Osteoblast (primary cell): ENCODE data around the gene AHDC1. TPM values are rescaled to one million over a fixed set of nuclear protein-coding genes. Genes with fewer than 3 reads are reported as not detected.

Source experiments
- DNase-seq: peaks from one replicate; pipeline ENCODE4 v3.0.0; 2011; ENCODE audit warnings: low spot score, mixed read lengths; ENCODE audit not compliant: insufficient read length; ENCODE audit errors: missing footprints
- H2AFZ ChIP-seq: 2 replicates; pipeline ENCODE4 v1.6.0; 2011; ENCODE audit warnings: mild to moderate bottlenecking, low read length
- H3K27ac ChIP-seq: 2 replicates; pipeline ENCODE4 v1.5.1; 2011; ENCODE audit warnings: mild to moderate bottlenecking, low read depth, low read length, moderate library complexity
- H3K27me3 ChIP-seq: 2 replicates; pipeline ENCODE4 v1.6.0; 2012; ENCODE audit warnings: mild to moderate bottlenecking, control low read depth, inconsistent platforms, low read length, moderate library complexity; ENCODE audit not compliant: insufficient read depth
- H3K36me3 ChIP-seq: 2 replicates; pipeline ENCODE4 v1.5.1; 2011; ENCODE audit warnings: mild to moderate bottlenecking, low read length, control low read depth, moderate library complexity; ENCODE audit not compliant: insufficient read depth
- H3K4me1 ChIP-seq: 2 replicates; pipeline ENCODE4 v1.5.1; 2011; ENCODE audit warnings: mild to moderate bottlenecking, low read length, control low read depth, moderate library complexity; ENCODE audit not compliant: insufficient read depth
- H3K4me2 ChIP-seq: 2 replicates; pipeline ENCODE4 v1.6.0; 2011; ENCODE audit warnings: mild to moderate bottlenecking, low read length; ENCODE audit not compliant: insufficient read depth
- H3K4me3 ChIP-seq: fragments of 200-600 bp; sonication (generic); 3 replicates; pipeline ENCODE4 v1.5.1; 2012; ENCODE audit warnings: mild to moderate bottlenecking, low read length, inconsistent platforms; ENCODE audit not compliant: insufficient read depth
- H3K79me2 ChIP-seq: 2 replicates; pipeline ENCODE4 v1.6.0; 2012; ENCODE audit warnings: mild to moderate bottlenecking, low read length, control low read depth, inconsistent platforms; ENCODE audit not compliant: insufficient read depth
- H3K9me3 ChIP-seq: 2 replicates; pipeline ENCODE4 v1.5.1; 2011; ENCODE audit warnings: low read depth, low read length, control low read depth
- H4K20me1 ChIP-seq: 2 replicates; pipeline ENCODE4 v1.6.0; 2012; ENCODE audit warnings: mild to moderate bottlenecking, low read length, control low read depth; ENCODE audit not compliant: insufficient read depth
- total RNA-seq: library from RNA; depleted of rRNA; stranded (reverse); fragments of >200 nt; gene quantifications from 2 replicates; pipeline ENCODE4 v1.2.3, GENCODE V29; 2012
- TF ChIP-seq, protein P1 (sequence below): IDR thresholded peaks from 2 replicates; pipeline ENCODE4 v1.5.1; 2011; ENCODE audit warnings: mild to moderate bottlenecking, low read depth, low read length, moderate library complexity; ENCODE audit errors: extremely low read depth

Gene AHDC1
- total RNA-seq, 1 donor, result 11.2 TPM

DNA sequence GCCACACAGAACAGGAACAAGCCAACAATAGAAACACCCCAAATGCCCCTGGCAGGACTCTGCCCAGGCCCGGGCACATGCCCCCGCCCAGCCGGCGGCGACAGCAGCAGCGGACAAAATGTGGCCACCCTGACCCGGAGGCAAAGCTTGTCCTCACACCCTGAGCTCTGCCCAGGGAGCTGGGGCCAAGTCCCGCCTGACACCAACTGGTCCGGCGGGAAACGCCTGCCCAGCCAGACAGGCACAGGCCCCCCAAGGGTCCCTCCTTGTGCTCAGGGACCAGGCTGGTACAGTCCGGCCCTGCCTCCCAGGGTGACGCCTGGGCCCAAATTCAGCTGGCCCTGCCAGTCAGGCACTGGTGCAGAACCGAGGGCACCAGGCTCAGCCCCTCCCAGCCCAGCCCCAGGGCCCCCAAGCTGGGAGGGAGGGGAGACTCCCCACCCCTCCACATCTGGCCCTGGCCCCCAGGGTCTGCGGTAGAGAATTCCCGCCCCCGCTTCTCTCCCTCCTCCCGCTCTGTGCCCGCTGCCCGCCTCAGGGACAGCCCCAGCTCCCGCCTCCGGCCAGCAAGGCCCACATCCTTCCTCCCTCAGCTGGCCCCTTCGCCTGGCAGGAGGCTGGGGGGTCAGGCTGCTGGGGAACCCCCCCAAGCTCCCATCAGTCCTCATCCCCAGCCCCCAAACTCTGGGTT, 2.0 kb downstream of the AHDC1 start:
- H2AFZ ChIP-seq, result no peak overlapping the region
- H3K4me2 ChIP-seq, result peak overlapping the region; percentile 92
- H3K9me3 ChIP-seq, result no peaks in the 10 kb centered on the region
- peak overlapping the region; percentile 87 for H3K4me3 ChIP-seq
- H4K20me1 ChIP-seq, result peaks cover 55% of the 10 kb centered on the region
- H3K36me3 ChIP-seq, result no peaks in the 10 kb centered on the region
- peak; percentile 97 for DNase-seq
- H3K27me3 ChIP-seq, result no peaks in the 10 kb centered on the region
- TF ChIP-seq, protein P1, sequence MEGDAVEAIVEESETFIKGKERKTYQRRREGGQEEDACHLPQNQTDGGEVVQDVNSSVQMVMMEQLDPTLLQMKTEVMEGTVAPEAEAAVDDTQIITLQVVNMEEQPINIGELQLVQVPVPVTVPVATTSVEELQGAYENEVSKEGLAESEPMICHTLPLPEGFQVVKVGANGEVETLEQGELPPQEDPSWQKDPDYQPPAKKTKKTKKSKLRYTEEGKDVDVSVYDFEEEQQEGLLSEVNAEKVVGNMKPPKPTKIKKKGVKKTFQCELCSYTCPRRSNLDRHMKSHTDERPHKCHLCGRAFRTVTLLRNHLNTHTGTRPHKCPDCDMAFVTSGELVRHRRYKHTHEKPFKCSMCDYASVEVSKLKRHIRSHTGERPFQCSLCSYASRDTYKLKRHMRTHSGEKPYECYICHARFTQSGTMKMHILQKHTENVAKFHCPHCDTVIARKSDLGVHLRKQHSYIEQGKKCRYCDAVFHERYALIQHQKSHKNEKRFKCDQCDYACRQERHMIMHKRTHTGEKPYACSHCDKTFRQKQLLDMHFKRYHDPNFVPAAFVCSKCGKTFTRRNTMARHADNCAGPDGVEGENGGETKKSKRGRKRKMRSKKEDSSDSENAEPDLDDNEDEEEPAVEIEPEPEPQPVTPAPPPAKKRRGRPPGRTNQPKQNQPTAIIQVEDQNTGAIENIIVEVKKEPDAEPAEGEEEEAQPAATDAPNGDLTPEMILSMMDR, result no peak
- H3K4me1 ChIP-seq, result peaks cover 47% of the 10 kb centered on the region
- H3K79me2 ChIP-seq, result peaks cover 67% of the 10 kb centered on the region
- H3K27ac ChIP-seq, result peak overlapping the region; percentile 56

DNA sequence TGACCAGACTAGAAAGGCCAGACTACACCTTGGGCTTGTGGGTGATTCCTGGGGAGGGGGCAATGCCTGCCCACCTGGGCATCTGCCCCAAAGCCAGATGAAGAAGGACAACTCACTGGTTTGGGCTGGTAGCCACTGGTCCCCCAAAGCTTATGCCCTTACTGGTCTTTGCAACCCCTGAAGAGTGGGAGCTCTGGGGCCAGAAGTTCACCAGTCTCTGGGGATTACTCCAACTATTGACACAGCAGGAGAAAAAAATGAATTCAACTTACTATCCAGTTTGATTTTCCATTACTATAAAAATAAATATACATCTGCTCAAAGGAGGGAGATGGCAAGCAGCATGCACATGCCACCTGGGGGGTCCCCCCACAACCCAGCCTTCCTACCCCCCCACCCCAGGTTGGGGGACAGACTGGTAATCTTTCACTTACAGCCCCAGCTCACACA, 2.6 kb downstream of the AHDC1 start:
- Histone ChIP-seq H2AFZ (no peak overlapping the region), H3K79me2 (peaks cover 72% of the 10 kb centered on the region), H3K36me3 (no peaks in the 10 kb centered on the region), H3K27me3 (no peaks in the 10 kb centered on the region), H3K4me3 (peak overlapping the region; percentile 87), H3K4me1 (peaks cover 51% of the 10 kb centered on the region), H3K27ac (peak overlapping the region; percentile 56), H4K20me1 (peaks cover 61% of the 10 kb centered on the region), H3K4me2 (peak overlapping the region; percentile 92), H3K9me3 (no peaks in the 10 kb centered on the region)
- TF ChIP-seq, protein P1, result no peak
- peak; percentile 87 for DNase-seq

DNA sequence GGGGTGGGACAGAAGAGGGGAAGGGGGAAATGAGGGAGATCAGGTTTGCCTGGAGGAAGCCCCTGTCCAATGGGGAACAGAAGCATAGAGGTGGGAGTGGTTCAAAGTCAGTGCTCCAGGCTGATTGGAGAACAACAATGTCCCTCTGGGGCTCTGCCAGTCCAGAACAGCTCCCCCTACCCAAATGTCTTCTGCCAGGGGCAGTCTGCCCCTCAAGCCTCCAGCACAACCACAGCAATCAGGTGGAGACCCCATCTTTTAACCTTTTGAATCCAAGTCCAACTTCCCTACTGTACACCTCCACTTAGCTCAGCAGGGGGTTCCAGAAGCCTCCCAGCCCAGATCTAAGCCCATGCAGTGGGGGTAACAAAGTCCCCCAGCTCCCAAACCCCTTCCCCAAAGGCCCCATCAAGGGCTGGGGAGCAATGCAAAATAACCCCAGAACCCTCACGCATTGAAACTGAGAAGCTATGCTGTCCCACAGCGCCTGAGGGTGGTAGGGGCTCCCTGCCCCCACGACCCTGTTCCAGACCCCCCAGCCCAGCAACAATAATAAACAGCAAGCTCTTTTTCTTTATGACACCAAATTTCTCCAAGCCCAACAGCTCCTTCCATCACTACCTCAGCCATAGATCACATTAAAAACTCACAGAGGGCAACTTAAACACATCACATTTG, 3.3 kb downstream of the AHDC1 start:
- DNase-seq, result peak; percentile 92
- TF ChIP-seq, protein P1, result no peak
- Histone ChIP-seq H3K4me1 (peaks cover 51% of the 10 kb centered on the region), H2AFZ (no peak overlapping the region), H3K27me3 (no peaks in the 10 kb centered on the region), H3K4me3 (no peak overlapping the region), H3K9me3 (no peaks in the 10 kb centered on the region), H3K79me2 (peaks cover 80% of the 10 kb centered on the region), H4K20me1 (peaks cover 68% of the 10 kb centered on the region), H3K36me3 (no peaks in the 10 kb centered on the region), H3K4me2 (peak overlapping the region; percentile 92), H3K27ac (peak overlapping the region; percentile 56)
